Neural crest cell (in vitro differentiated cells): ENCODE results near the gene RUNX1. TPM values are rescaled to one million over a fixed set of nuclear protein-coding genes. Genes with fewer than 3 reads are reported as not detected.
A peak's percentile ranks its signal among the peaks of the same experiment; 100 is the strongest.

ENCODE experiments used
- DNase-seq: peaks from one replicate; pipeline ENCODE4 v3.0.0; 2021; ENCODE audit warnings: low read depth, mixed read lengths, low spot score
- H3K27ac Mint-ChIP-seq: one replicate; pipeline ENCODE4 v1.8.0; 2021; ENCODE audit warnings: mild to moderate bottlenecking, mixed read lengths; ENCODE audit not compliant: unreplicated experiment
- H3K27me3 Mint-ChIP-seq: 2 replicates; pipeline ENCODE4 v1.8.0; 2021; ENCODE audit warnings: low read depth, mild to moderate bottlenecking, mixed read lengths
- H3K36me3 Mint-ChIP-seq: 2 replicates; pipeline ENCODE4 v1.8.0; 2021; ENCODE audit warnings: low read depth, mild to moderate bottlenecking, mixed read lengths
- H3K4me1 Mint-ChIP-seq: 2 replicates; pipeline ENCODE4 v1.8.0; 2021; ENCODE audit warnings: mixed read lengths
- H3K4me3 Mint-ChIP-seq: one replicate; pipeline ENCODE4 v1.8.0; 2021; ENCODE audit warnings: mild to moderate bottlenecking, mixed read lengths
- H3K9me3 Mint-ChIP-seq: 2 replicates; pipeline ENCODE4 v1.8.0; 2021; ENCODE audit warnings: mixed read lengths
- CTCF ChIP-seq: fragments of 200-600 bp; sonication (generic); conservative IDR thresholded peaks from 2 replicates; pipeline ENCODE4 v1.5.0; 2021; ENCODE audit warnings: antibody characterized with exemption, mild to moderate bottlenecking
- total RNA-seq: library from RNA; stranded (reverse); gene quantifications from 2 replicates; pipeline ENCODE4 v1.2.1, GENCODE V29; 2021

The RUNX1 gene
- total RNA-seq, 1 donor from 2014 or later = 0.63 TPM

GRCh38 chr21:34819357-34819999 is 229.6 kb downstream of the RUNX1 start:
- Mint-ChIP-seq H3K4me1 (peaks cover 45% of the 10 kb centered on the region), H3K27me3 (peaks cover 5% of the 10 kb centered on the region), H3K4me3 (no peak overlapping the region), H3K27ac (no peak overlapping the region), H3K36me3 (no peaks in the 10 kb centered on the region), H3K9me3 (no peaks in the 10 kb centered on the region)
- DNase-seq = no peak
- no peak for TF ChIP-seq CTCF

- Mint-ChIP-seq H3K4me1 (peaks cover 43% of the 10 kb centered on the region), H3K36me3 (no peaks in the 10 kb centered on the region), H3K27me3 (peaks cover 5% of the 10 kb centered on the region), H3K9me3 (no peaks in the 10 kb centered on the region), H3K4me3 (no peak overlapping the region), H3K27ac (peak overlapping the region; percentile 15)
- TF ChIP-seq CTCF = no peak
- no peak for DNase-seq
These were observed 230.4 kb downstream of the RUNX1 start for GRCh38 chr21:34818662-34819158.

GRCh38 chr21:34817821-34818661 is 231.1 kb downstream of the RUNX1 start:
- Mint-ChIP-seq H3K9me3 (no peaks in the 10 kb centered on the region), H3K27me3 (peaks cover 5% of the 10 kb centered on the region), H3K4me3 (no peak overlapping the region), H3K36me3 (no peaks in the 10 kb centered on the region), H3K27ac (no peak overlapping the region), H3K4me1 (peaks cover 43% of the 10 kb centered on the region)
- TF ChIP-seq CTCF = no peak
- no peak for DNase-seq

GRCh38 chr21:34815831-34816705 is 233.0 kb downstream of the RUNX1 start:
- peak overlapping the region; percentile 31 for H3K27ac Mint-ChIP-seq
- TF ChIP-seq CTCF = no peak
- no peak overlapping the region for H3K4me3 Mint-ChIP-seq
- peaks cover 5% of the 10 kb centered on the region for H3K27me3 Mint-ChIP-seq
- no peak for DNase-seq
- H3K36me3 Mint-ChIP-seq = no peaks in the 10 kb centered on the region
- H3K9me3 Mint-ChIP-seq = no peaks in the 10 kb centered on the region
- peaks cover 58% of the 10 kb centered on the region for H3K4me1 Mint-ChIP-seq

- Mint-ChIP-seq H3K27me3 (peaks cover 5% of the 10 kb centered on the region), H3K4me1 (peaks cover 62% of the 10 kb centered on the region), H3K4me3 (no peak overlapping the region), H3K36me3 (no peaks in the 10 kb centered on the region), H3K27ac (no peak overlapping the region), H3K9me3 (no peaks in the 10 kb centered on the region)
- DNase-seq = no peak
- no peak for TF ChIP-seq CTCF
These were observed 234.6 kb downstream of the RUNX1 start for GRCh38 chr21:34814529-34814951.
